ENCODE results near the gene SUPT5H. TPM values are rescaled to one million over a fixed set of nuclear protein-coding genes. Genes with fewer than 3 reads are reported as not detected.

SUPT5H gene
- total and polyA plus RNA-seq, 2 of the 13 experiments (the other 11 are each of a cell fraction or from before 2014, with no cell fraction given): 48.2 to 51.7 TPM

- no peak for TF ChIP-seq HNF4A (CRISPR knock-in tag; IDR thresholded peaks at IDR 0.05)
- 0 out of 2 replicates have a peak, but pooled peaks have one; percentile 69 for TF ChIP-seq ZNF430 (CRISPR knock-in tag; IDR thresholded peaks at IDR 0.05)
- no peak for TF ChIP-seq RERE (CRISPR knock-in tag; IDR thresholded peaks at IDR 0.05; ENCODE audit: low read depth)
- TF ChIP-seq HOXA5 (CRISPR knock-in tag; IDR thresholded peaks at IDR 0.05): 0 out of 2 replicates have a peak, but pooled peaks have one; percentile 11
- TF ChIP-seq MBD4 (IDR thresholded peaks at IDR 0.05; ENCODE audit: borderline replicate concordance, low read length): no peak
- TF ChIP-seq ATAD3A (CRISPR knock-in tag; IDR thresholded peaks at IDR 0.05): no peak
- TF ChIP-seq ARNT (IDR thresholded peaks at IDR 0.05): no peak
- TF ChIP-seq MTF2 (CRISPR knock-in tag; IDR thresholded peaks at IDR 0.05; ENCODE audit: borderline replicate concordance): no peak
- peak; percentile 70; the same call in 1 of the 2 replicates for TF ChIP-seq ZGPAT (CRISPR knock-in tag; IDR thresholded peaks at IDR 0.05)
- TF ChIP-seq GABPB1 (CRISPR knock-in tag; IDR thresholded peaks at IDR 0.05): 0 out of 2 replicates have a peak, but pooled peaks have one; percentile 38
- TF ChIP-seq SATB2 (CRISPR knock-in tag; IDR thresholded peaks at IDR 0.05): no peak
- TF ChIP-seq ZNF713 (CRISPR knock-in tag; IDR thresholded peaks at IDR 0.05): no peak
- no peak; the same call in 1 of the 2 replicates for TF ChIP-seq TARDBP (CRISPR knock-in tag; IDR thresholded peaks at IDR 0.05)
- no peak for TF ChIP-seq WIZ (CRISPR knock-in tag; IDR thresholded peaks at IDR 0.05)
- no peak for TF ChIP-seq MAX (IDR thresholded peaks at IDR 0.05)
- TF ChIP-seq ZFP82 (CRISPR knock-in tag; IDR thresholded peaks at IDR 0.05; ENCODE audit: borderline replicate concordance): no peak
- no peak for TF ChIP-seq PREB (CRISPR knock-in tag; IDR thresholded peaks at IDR 0.05)
- TF ChIP-seq ZNF761 (CRISPR knock-in tag; conservative IDR thresholded peaks at IDR 0.05): no peak
- TF ChIP-seq KLF16 (CRISPR knock-in tag; IDR thresholded peaks at IDR 0.05): no peak
- TF ChIP-seq PBX2 (CRISPR knock-in tag; IDR thresholded peaks at IDR 0.05): no peak
- 0 out of 2 replicates have a peak, but pooled peaks have one; percentile 46 for TF ChIP-seq CBX5 (CRISPR knock-in tag; IDR thresholded peaks at IDR 0.05; ENCODE audit: borderline replicate concordance)
Observed at GRCh38 chr19:39428283-39429112, 16.9 kb upstream of the SUPT5H start (continued).
